Right lobe of liver (tissue), 6 donors: ENCODE measurements around the gene SCTR. TPM values are rescaled to one million over a fixed set of nuclear protein-coding genes. Genes with fewer than 3 reads are reported as not detected.
A peak's percentile ranks its signal among the peaks of the same experiment; 100 is the strongest.

ENCODE experiments used
- ATAC-seq, 4 donors: fragments of 200-7000 bp; cut with Tn5 transposase; one replicate each; pipeline ENCODE4 v1.9.1; 2020; ENCODE audit warnings: mild to moderate bottlenecking in 4 of 4, moderate library complexity in 4 of 4
- DNase-seq, 3 donors: peaks; one replicate each; pipeline ENCODE4 v3.0.0-alpha.2; 2020
- H3K27ac ChIP-seq, 3 donors: fragments of 200-600 bp; one replicate each; pipeline ENCODE4 v1.8.0; 2022
- H3K27me3 ChIP-seq, 2 donors: fragments of 200-600 bp; one replicate each; pipeline ENCODE4 v1.8.0; 2022
- H3K36me3 ChIP-seq, 4 donors: fragments of 200-600 bp; sonication (generic) in 1 of 4; one replicate each; pipeline versions ENCODE4 v1.5.1 to v1.8.0; 2017 to 2022; ENCODE audit warnings: control low read depth in 1 of 4
- H3K4me1 ChIP-seq, 4 donors: fragments of 200-600 bp; sonication (generic) in 1 of 4; one replicate each; pipeline versions ENCODE4 v1.5.1 to v1.8.0; 2017 to 2022; ENCODE audit warnings: control low read depth in 1 of 4
- H3K4me3 ChIP-seq, 3 donors: fragments of 200-600 bp; one replicate each; pipeline ENCODE4 v1.8.0; 2022
- H3K9me3 ChIP-seq, 4 donors: fragments of 200-600 bp; sonication (generic) in 1 of 4; one replicate each; pipeline versions ENCODE4 v1.5.1 to v1.8.0; 2017 to 2022; ENCODE audit warnings: control low read depth in 1 of 4
- POLR2A ChIP-seq: fragments of 450-650 bp; IDR thresholded peaks from one replicate; pipeline ENCODE4 v1.6.1; 2017; ENCODE audit warnings: antibody characterized with exemption, mild to moderate bottlenecking
- WGBS: methylation state at CpG from one replicate; pipeline ENCODE4 v1.1.6; 2018; ENCODE audit warnings: low coverage, low lambda C conversion rate; ENCODE audit not compliant: insufficient coverage; ENCODE audit errors: missing lambda C conversion rate; 5-methylcytosine and 5-hydroxymethylcytosine counted together
- intact Hi-C, 2 donors: fragments of 100-400 bp; cut with DNase I; formaldehyde crosslinking; loops; one replicate each; pipeline versions ENCODE4 v1.11.2 to v1.14.1; 2022
- total RNA-seq, 6 experiments: library from RNA; depleted of rRNA in 2 of 6; stranded (reverse); fragments of >200 nt in 2 of 6; fragmentation: NEBNext Ultra II Directional in 3 of 6; extraction: Animal tissue kit (Norgen Biotek cat#: 25700) in 3 of 6; gene quantifications; one replicate each; pipeline versions ENCODE4 v1.1.0 to v1.2.4, GENCODE V29; 2016 to 2023
- TF ChIP-seq, protein P1 (sequence below), 4 donors: fragments of 200-600 bp in 3 of 4; fragments of 450-650 bp in 1 of 4; IDR thresholded peaks; one replicate each; pipeline versions ENCODE4 v1.5.1 to v1.8.0; 2016 to 2022; ENCODE audit warnings: antibody characterized with exemption in 4 of 4, mild to moderate bottlenecking in 2 of 4
- donor health status: DM: no; HTN: yes; CAD: no.
- donor health status: DM: no; HTN: no; CAD: no.
- donor health status: DM: no; HTN: no; CAD: no.
- donor health status: DM: no; HTN: yes; CAD: no.
- donor health status: DM: no; HTN: yes; CAD: no.

The SCTR gene
- total RNA-seq, 6 experiments from 2014 or later = 0.12 to 0.38 (median 0.35) TPM; not detected in 2

DNA sequence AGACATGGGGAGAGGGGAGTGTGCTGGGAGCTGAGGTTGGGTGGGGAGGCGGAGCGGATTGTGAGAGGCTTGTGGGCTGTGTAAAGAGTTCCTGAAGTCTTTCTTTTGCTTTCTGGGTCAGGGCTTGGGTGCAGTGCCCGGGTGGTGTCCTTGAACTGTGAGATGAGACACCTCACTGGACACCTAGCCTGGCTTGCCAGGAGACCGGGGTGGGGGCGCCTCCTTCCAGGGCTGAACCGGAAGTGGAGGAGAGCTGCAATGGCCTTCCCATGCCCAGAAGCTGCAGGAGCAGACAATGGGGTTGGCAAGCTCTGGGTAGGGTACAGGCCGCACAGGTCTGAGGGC lies 88.4 kb downstream of the SCTR start:
- H3K4me3 ChIP-seq = peak overlapping the region in 1 of 3 donors; percentile 95

DNA sequence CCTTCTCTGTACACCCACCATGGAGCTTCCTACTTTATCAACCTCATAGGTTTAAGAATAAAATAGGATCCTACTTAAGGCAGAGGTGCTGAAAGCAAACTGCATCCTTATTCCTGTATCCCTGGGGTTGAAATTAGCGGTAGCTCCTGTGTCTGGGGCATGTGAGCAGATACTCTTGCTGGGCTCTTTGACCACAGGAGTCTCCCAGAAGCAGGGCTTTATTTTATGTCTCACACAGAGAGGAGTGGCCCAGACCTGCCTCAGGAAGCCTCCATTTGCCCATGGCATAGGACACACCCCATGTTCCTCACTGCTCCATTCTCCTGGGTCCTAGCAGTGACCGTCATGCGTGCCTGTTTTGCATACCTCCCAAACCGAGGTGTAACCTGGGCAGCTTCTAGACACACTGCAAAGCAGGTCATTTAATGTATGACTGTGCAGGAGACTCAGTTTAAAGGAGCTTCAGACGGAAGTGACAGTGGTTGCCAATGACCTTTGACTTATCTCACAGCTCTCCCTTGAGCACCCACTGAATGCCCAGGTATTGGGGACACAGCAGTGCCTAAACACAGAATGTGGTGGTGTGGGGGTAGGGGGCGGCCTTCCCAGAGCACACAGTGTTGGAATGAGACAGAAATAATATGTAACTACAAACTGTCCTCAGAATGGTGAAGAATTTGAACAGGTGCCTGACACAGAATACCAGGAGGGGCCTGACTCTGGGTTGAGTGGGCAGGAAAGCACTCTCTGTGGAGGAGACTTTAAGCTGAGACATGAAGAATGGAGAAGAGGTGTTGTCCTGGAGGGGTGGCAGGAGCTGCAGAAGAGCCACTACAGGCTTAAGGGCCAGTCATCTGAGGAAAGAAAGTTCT lies 89.0 kb downstream of the SCTR start:
- H3K9me3 ChIP-seq = no peaks in the 10 kb centered on the region
- H3K4me1 ChIP-seq = peaks cover 0 to 46% (median 19%) of the 10 kb centered on the region in 4 donors
- H3K27ac ChIP-seq = peak overlapping the region; percentile 96 to 98 (median 98)
- H3K27me3 ChIP-seq = no peaks in the 10 kb centered on the region
- peaks cover 0 to 29% (median 8%) of the 10 kb centered on the region in 4 donors for H3K36me3 ChIP-seq
- 38% methylated on average over 4 of the region's 6 CpGs for WGBS
- no peak for ATAC-seq
- H3K4me3 ChIP-seq = peak overlapping the region in 2 of 3 donors; percentile 92 to 95
- TF ChIP-seq, protein P1, sequence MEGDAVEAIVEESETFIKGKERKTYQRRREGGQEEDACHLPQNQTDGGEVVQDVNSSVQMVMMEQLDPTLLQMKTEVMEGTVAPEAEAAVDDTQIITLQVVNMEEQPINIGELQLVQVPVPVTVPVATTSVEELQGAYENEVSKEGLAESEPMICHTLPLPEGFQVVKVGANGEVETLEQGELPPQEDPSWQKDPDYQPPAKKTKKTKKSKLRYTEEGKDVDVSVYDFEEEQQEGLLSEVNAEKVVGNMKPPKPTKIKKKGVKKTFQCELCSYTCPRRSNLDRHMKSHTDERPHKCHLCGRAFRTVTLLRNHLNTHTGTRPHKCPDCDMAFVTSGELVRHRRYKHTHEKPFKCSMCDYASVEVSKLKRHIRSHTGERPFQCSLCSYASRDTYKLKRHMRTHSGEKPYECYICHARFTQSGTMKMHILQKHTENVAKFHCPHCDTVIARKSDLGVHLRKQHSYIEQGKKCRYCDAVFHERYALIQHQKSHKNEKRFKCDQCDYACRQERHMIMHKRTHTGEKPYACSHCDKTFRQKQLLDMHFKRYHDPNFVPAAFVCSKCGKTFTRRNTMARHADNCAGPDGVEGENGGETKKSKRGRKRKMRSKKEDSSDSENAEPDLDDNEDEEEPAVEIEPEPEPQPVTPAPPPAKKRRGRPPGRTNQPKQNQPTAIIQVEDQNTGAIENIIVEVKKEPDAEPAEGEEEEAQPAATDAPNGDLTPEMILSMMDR (IDR thresholded peaks at IDR 0.05) = no peak
- TF ChIP-seq POLR2A = no peak
- DNase-seq = no peak
- intact Hi-C loops = no loop called here

More for the DNA sequence above, 88.4 kb downstream of the SCTR start:
- Histone ChIP-seq H3K9me3 (no peaks in the 10 kb centered on the region), H3K36me3 (peaks cover 0 to 29% (median 8%) of the 10 kb centered on the region in 4 donors), H3K4me1 (peaks cover 0 to 42% (median 19%) of the 10 kb centered on the region in 4 donors), H3K27ac (peak overlapping the region in 2 of 3 donors; percentile 98), H3K27me3 (no peaks in the 10 kb centered on the region)
- 75% methylated on average over 3 of the region's 7 CpGs for WGBS
- no peak for ATAC-seq
- intact Hi-C loops = no loop called here
- no peak for TF ChIP-seq POLR2A
- TF ChIP-seq, protein P1 (IDR thresholded peaks at IDR 0.05) = no peak
- DNase-seq = no peak

DNA sequence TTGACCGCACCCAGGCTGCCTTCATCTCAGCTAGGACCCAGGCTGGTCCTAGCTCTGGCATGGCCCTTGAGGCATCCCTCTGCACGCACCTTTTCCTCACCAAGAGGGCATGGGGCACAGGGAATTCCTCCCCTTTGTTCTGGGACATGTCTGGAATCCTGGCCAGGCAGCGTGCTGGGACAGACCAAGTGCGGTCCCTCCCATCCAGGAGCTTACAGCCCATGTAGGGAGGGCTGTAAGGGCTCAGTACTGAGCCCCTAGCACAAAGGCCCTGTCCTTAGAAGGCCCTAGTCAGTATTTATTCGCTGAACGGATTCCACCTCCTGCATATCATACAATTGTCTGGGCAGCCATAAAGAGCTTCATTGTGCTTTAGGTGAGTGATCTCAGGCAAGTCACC lies 89.6 kb downstream of the SCTR start:
- peaks cover 0 to 53% (median 22%) of the 10 kb centered on the region in 4 donors for H3K4me1 ChIP-seq
- no peak for ATAC-seq

DNA sequence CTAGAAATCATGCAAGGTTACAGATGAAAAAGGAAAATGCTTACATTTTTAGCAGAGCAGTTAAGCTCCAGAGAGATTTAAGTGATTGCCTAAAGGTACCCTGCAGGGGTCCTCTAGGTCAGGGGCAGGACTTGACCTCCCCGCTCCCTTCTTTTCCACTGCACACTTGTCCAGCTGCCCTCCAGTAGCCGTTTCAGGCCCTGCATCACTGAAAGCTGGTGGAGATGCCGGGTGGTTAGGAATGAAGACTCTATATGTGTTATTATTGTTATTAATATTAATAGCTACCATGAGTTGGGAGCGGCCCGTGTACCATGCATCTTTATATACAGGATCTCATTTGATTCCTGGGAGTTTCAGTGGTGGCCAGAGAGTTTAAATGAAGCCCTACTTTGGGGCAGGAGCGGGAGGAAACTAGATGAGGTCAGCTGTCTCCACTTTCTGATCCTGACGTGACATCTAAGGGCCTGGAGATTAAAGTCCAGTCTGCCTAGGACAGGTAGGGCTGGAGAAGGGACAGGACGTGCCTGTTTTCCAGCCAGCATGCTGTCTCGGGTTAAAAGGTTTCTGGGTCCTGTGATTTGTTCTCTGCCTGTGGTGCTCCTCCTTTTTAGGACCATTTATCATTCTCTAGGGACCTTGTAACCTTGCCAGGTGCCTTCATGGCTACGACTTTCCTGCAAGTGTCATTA lies 90.5 kb downstream of the SCTR start:
- ATAC-seq = peak; percentile 34 to 67 (median 58)
- TF ChIP-seq, protein P1 (IDR thresholded peaks at IDR 0.05) = no peak
- TF ChIP-seq POLR2A = peak; percentile 70
- Histone ChIP-seq H3K9me3 (no peaks in the 10 kb centered on the region), H3K27ac (peak overlapping the region; percentile 96 to 98 (median 98)), H3K4me1 (peaks cover 0 to 61% (median 27%) of the 10 kb centered on the region in 4 donors), H3K4me3 (peak overlapping the region; percentile 80 to 95 (median 92)), H3K27me3 (no peaks in the 10 kb centered on the region), H3K36me3 (peaks cover 0 to 18% (median 4%) of the 10 kb centered on the region in 4 donors)
- peak; percentile 57 to 86 (median 77) for DNase-seq
- intact Hi-C loops = no loop called here
- WGBS = 30% methylated on average over 9 of the region's 10 CpGs

More for the DNA sequence above, 89.6 kb downstream of the SCTR start:
- Histone ChIP-seq H3K27me3 (no peaks in the 10 kb centered on the region), H3K36me3 (peaks cover 0 to 26% (median 8%) of the 10 kb centered on the region in 4 donors), H3K9me3 (no peaks in the 10 kb centered on the region), H3K4me3 (peak overlapping the region; percentile 80 to 95 (median 92)), H3K27ac (peak overlapping the region; percentile 96 to 98 (median 98))
- intact Hi-C loops = no loop called here
- TF ChIP-seq POLR2A = no peak
- TF ChIP-seq, protein P1 (IDR thresholded peaks at IDR 0.05) = no peak
- WGBS = 57% methylated on average over 1 of the region's 6 CpGs
- no peak for DNase-seq
